ENCODE data around the gene PDE4B.

Gene PDE4B

DNA sequence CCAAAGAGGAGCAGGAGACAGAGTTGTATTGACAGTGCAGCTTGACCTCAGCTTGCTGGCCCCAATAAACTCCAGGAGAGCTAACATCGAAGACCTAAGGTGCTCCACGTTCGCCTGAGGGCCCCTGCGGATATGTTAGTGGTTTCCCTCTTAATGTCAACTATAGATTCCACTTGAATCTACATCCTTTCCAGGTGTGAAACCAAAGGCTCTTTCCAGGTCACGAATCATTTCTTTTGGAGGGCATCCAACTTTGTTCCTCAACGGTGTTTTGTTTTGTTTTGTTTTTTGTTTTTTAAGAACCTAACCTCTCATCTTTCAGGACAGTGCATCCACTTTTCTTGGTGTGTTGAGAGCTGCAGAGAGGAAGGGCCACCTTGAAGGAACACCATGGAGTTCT, 473.7 kb downstream of the PDE4B start:
- Histone ChIP-seq H3K27ac (ENCODE audit: low read depth, low read length) (no peak overlapping the region), H3K36me3 (ENCODE audit: control insufficient read depth, insufficient read depth, low read length) (no peaks in the 10 kb centered on the region), H3K27me3 (ENCODE audit: control insufficient read depth, insufficient read depth, low read length) (no peaks in the 10 kb centered on the region), H3K4me1 (ENCODE audit: control insufficient read depth, insufficient read depth, low read length) (peaks cover 12% of the 10 kb centered on the region), H3K9ac (ENCODE audit: low read length) (no peak overlapping the region), H3K4me3 (ENCODE audit: low read length) (no peak overlapping the region)

DNA sequence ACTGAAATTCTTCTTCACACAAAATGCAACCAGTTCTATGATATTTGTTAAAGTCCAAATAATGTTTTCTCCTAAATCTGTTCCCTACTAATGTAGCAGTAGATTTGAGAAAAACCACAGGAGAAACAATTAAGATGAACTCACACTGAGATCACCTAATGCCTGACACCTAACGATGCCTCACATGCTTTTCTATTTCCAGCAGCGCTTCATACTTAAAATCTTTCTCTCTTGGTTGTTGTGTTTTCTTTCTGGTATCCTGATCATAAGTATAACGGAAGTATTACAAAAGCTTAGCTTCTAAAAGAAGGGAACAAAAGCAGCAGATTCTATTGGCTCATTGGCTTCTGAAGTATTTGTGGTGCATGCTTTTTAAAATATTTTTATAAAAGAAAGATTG, 474.1 kb downstream of the PDE4B start:
- H3K36me3 ChIP-seq (ENCODE audit: control insufficient read depth, insufficient read depth, low read length) = no peaks in the 10 kb centered on the region
- H3K4me1 ChIP-seq (ENCODE audit: control insufficient read depth, insufficient read depth, low read length) = peaks cover 13% of the 10 kb centered on the region
- H3K27ac ChIP-seq (ENCODE audit: low read depth, low read length) = no peak overlapping the region
- no peaks in the 10 kb centered on the region for H3K27me3 ChIP-seq (ENCODE audit: control insufficient read depth, insufficient read depth, low read length)
- H3K9ac ChIP-seq (ENCODE audit: low read length) = no peak overlapping the region
- H3K4me3 ChIP-seq (ENCODE audit: low read length) = no peak overlapping the region

DNA sequence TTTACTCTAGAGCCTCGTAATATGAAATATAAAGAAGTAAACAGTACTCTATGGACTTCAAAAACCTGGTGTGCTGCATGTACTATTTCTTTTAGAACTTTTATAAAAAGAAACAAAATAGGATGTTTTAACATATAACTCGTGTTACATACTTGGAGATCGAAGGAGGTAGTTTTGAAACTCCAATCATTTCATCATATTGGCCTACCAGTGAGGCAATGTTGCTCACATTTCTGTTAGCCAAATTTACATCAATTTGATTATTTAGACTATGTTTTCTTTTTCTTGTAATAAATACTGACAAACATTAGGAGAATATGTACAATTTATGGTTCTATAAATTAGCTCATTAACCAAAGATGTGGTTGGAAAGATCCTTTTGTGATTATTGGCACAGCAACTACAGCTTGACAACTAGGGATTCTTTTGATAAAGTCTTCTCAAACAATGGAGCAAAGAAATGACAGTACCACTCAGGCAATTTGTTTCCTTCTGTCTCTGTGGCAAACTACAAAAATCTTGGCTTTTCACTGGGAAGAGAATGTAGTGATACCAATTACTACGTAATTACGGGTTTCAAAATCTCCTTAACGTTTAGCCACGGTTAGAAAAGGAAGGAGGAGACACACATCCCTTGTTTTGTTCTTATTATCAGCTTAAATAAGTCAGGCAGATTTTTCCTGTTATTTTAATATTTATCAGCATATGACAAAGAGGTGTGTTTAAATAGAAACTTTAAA, 474.7 kb downstream of the PDE4B start:
- H3K9ac ChIP-seq (ENCODE audit: low read length) = no peak overlapping the region

DNA sequence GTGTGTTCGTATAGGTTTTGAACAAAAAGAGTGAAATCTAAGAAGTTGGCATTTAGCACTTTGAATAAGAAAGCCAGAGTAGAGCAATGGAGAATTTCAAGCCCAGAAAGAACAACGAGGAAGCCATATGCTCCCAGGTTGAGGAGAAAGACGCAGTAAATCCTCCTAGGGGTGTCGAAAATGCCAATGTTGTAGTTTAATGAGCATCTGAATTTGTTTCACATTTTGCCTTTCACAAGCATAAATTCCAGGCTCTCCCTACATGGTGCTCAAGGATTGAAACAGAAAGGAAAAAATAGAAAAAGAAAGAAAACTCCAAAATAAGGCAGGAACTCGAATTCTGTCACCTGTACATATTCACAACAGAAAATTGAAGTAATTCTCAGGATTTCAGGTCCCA, 476.5 kb downstream of the PDE4B start:
- Histone ChIP-seq H3K9ac (ENCODE audit: low read length) (no peak overlapping the region), H3K36me3 (ENCODE audit: control insufficient read depth, insufficient read depth, low read length) (no peaks in the 10 kb centered on the region), H3K27ac (ENCODE audit: low read depth, low read length) (no peak overlapping the region), H3K4me1 (ENCODE audit: control insufficient read depth, insufficient read depth, low read length) (peaks cover 18% of the 10 kb centered on the region), H3K27me3 (ENCODE audit: control insufficient read depth, insufficient read depth, low read length) (no peaks in the 10 kb centered on the region), H3K4me3 (ENCODE audit: low read length) (no peak overlapping the region)

More for the DNA sequence above, 474.7 kb downstream of the PDE4B start:
- Histone ChIP-seq H3K27me3 (ENCODE audit: control insufficient read depth, insufficient read depth, low read length) (no peaks in the 10 kb centered on the region), H3K4me1 (ENCODE audit: control insufficient read depth, insufficient read depth, low read length) (peaks cover 16% of the 10 kb centered on the region), H3K27ac (ENCODE audit: low read depth, low read length) (no peak overlapping the region), H3K36me3 (ENCODE audit: control insufficient read depth, insufficient read depth, low read length) (no peaks in the 10 kb centered on the region), H3K4me3 (ENCODE audit: low read length) (no peak overlapping the region)

DNA sequence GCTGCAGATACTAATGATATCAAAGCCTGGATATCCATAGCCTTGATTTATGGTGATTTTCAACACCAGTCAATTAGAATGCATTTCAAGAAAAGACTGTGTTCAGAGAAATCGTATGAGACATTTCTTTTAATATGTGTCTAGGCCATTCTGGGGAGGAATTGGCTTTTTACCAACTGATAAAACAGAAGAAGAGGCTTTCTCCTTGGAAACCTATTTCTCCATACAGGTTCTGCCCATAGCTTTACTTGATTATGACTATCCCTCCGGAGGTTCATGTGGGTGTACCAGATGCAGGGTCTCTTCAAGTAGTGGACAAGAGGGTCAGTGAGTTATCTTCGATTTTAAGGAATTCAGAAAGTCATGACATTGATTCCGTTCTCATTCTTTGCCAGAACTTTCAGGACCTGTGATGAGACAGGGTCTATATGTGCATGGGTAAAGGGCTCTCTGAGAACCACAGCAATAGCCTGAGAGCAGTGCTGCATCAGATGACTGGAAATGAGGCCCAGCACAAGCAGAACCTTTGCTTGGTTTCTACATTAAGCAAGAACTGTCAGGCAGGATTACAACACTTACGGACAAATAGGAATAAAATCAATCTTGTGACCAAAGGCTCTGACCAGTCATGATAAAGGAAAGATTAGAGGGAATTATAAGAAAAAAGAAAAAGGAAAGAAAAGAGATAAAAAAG, 477.6 kb downstream of the PDE4B start:
- H3K4me3 ChIP-seq (ENCODE audit: low read length) = no peak overlapping the region
- H3K4me1 ChIP-seq (ENCODE audit: control insufficient read depth, insufficient read depth, low read length) = peaks cover 18% of the 10 kb centered on the region
- H3K9ac ChIP-seq (ENCODE audit: low read length) = no peak overlapping the region
- no peak overlapping the region for H3K27ac ChIP-seq (ENCODE audit: low read depth, low read length)
- H3K27me3 ChIP-seq (ENCODE audit: control insufficient read depth, insufficient read depth, low read length) = no peaks in the 10 kb centered on the region
- no peaks in the 10 kb centered on the region for H3K36me3 ChIP-seq (ENCODE audit: control insufficient read depth, insufficient read depth, low read length)

DNA sequence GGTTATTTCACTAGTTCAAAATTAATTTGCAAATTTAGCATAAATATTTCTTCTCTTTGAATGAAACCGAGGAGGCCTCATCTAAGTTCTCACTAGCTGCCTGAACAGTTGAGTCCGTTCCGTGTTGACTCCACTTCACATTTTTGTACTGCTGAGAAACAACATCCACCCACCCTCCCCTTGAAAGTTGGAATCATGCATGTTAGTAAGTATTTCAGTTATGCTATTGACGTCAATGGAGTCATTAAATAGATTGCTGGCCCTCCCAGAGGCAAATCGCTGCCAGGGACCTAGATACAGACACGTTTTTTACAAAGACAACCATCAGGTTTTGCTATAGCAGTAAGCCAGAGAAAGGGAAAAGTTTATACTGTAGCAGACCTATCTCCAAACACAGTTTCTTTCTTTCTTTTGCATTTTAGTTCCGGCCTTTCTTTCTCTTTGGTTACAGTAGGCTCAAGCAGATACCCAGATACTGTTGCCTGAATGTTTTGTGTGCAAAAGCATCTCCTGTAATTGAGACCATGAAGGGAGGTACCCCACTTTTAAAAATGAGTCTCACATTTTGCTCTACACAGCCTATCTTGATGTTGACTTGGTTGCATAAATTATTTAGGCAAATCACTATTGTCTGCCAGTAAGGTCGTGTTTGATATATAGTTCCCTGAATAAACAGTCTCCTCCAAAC, 478.7 kb downstream of the PDE4B start:
- no peaks in the 10 kb centered on the region for H3K36me3 ChIP-seq (ENCODE audit: control insufficient read depth, insufficient read depth, low read length)
- H3K9ac ChIP-seq (ENCODE audit: low read length) = peak overlapping the region; percentile 49
- peaks cover 18% of the 10 kb centered on the region for H3K4me1 ChIP-seq (ENCODE audit: control insufficient read depth, insufficient read depth, low read length)
- H3K27me3 ChIP-seq (ENCODE audit: control insufficient read depth, insufficient read depth, low read length) = no peaks in the 10 kb centered on the region
- peak overlapping the region; percentile 38 for H3K4me3 ChIP-seq (ENCODE audit: low read length)
- H3K27ac ChIP-seq (ENCODE audit: low read depth, low read length) = peak overlapping the region; percentile 90

DNA sequence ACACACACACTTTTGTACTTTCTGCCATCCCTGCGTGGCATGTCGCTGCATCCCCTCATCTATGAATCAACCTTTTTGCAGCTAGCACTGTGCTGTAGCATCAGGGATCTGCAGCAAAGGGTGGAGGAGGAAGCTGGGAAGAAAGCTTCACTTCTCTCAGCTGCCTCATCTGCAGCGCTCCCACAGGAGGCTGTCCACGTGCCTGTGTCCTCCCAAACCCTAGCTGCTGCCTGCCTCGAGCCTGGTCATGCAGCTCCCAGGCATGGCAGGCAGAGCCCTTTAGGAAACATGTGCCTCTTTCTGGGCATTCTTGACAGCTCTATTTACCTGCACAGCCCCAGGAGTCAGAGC, 479.2 kb downstream of the PDE4B start:
- Histone ChIP-seq H3K27ac (ENCODE audit: low read depth, low read length) (peak overlapping the region; percentile 90), H3K9ac (ENCODE audit: low read length) (peak overlapping the region; percentile 49), H3K4me3 (ENCODE audit: low read length) (peak overlapping the region; percentile 38), H3K4me1 (ENCODE audit: control insufficient read depth, insufficient read depth, low read length) (peaks cover 18% of the 10 kb centered on the region), H3K36me3 (ENCODE audit: control insufficient read depth, insufficient read depth, low read length) (no peaks in the 10 kb centered on the region), H3K27me3 (ENCODE audit: control insufficient read depth, insufficient read depth, low read length) (no peaks in the 10 kb centered on the region)

DNA sequence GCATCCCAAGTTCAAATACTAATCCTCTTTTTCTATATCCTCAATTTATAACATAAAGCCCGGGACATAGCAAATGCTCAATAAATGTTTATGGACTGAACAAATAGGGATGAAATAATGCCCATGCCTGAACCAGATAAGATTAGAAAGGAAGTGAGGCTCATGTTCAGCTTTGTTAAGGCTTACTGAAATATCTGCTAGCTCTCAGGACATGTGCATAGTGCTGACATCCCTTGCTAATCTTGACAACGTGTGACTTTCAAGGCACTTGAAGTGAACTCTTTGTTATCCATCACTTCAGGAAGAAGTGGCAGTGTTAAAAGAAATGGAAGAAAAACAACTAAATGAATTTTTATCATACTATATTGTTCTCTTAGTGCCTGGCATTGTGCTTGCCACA, 481.0 kb downstream of the PDE4B start:
- Histone ChIP-seq H3K27ac (ENCODE audit: low read depth, low read length) (no peak overlapping the region), H3K4me1 (ENCODE audit: control insufficient read depth, insufficient read depth, low read length) (peaks cover 15% of the 10 kb centered on the region), H3K4me3 (ENCODE audit: low read length) (no peak overlapping the region), H3K36me3 (ENCODE audit: control insufficient read depth, insufficient read depth, low read length) (no peaks in the 10 kb centered on the region), H3K9ac (ENCODE audit: low read length) (no peak overlapping the region), H3K27me3 (ENCODE audit: control insufficient read depth, insufficient read depth, low read length) (no peaks in the 10 kb centered on the region)

DNA sequence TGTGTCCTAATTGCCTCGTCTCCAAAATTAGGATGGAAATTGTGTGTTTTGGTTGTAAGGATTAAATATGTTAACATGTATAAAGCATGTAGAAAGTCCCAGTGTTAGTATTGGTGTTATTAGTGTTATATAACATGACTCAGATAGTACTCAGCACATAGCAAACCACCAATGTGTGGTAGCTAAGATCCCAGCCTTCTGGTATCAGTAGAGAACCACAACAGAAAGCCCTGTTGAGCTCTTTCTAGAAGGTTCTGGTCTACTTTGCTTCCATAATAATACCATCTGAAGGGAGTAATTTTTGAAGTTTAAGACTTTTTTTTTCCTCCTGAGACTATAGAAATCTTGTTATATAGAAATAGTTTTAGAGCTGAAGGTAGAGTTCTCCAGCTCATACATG, 481.9 kb downstream of the PDE4B start:
- Histone ChIP-seq H3K27me3 (ENCODE audit: control insufficient read depth, insufficient read depth, low read length) (no peaks in the 10 kb centered on the region), H3K9ac (ENCODE audit: low read length) (no peak overlapping the region), H3K4me1 (ENCODE audit: control insufficient read depth, insufficient read depth, low read length) (peaks cover 17% of the 10 kb centered on the region), H3K27ac (ENCODE audit: low read depth, low read length) (no peak overlapping the region), H3K4me3 (ENCODE audit: low read length) (no peak overlapping the region), H3K36me3 (ENCODE audit: control insufficient read depth, insufficient read depth, low read length) (no peaks in the 10 kb centered on the region)

DNA sequence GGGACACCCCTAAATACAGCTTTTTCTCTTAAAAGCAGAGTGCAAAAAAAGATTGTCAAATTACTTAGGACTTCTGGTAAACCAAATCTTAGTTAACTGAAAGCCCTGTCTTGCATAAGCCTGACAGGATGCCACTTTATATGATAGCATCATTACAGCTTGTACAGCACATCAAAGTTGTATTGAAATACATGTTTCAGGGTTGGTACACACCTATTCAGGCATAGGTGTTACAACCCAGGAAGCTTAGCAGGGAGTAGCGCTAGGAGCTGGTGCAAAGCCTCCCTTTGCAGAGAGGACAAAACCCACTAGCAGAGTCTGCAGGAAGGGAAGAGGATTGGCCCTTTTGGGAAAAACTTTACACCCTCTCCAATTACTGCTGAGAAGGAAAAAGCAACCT, 482.4 kb downstream of the PDE4B start:
- no peak overlapping the region for H3K4me3 ChIP-seq (ENCODE audit: low read length)
- H3K36me3 ChIP-seq (ENCODE audit: control insufficient read depth, insufficient read depth, low read length) = no peaks in the 10 kb centered on the region
- no peaks in the 10 kb centered on the region for H3K27me3 ChIP-seq (ENCODE audit: control insufficient read depth, insufficient read depth, low read length)
- no peak overlapping the region for H3K9ac ChIP-seq (ENCODE audit: low read length)
- no peak overlapping the region for H3K27ac ChIP-seq (ENCODE audit: low read depth, low read length)
- peaks cover 17% of the 10 kb centered on the region for H3K4me1 ChIP-seq (ENCODE audit: control insufficient read depth, insufficient read depth, low read length)

DNA sequence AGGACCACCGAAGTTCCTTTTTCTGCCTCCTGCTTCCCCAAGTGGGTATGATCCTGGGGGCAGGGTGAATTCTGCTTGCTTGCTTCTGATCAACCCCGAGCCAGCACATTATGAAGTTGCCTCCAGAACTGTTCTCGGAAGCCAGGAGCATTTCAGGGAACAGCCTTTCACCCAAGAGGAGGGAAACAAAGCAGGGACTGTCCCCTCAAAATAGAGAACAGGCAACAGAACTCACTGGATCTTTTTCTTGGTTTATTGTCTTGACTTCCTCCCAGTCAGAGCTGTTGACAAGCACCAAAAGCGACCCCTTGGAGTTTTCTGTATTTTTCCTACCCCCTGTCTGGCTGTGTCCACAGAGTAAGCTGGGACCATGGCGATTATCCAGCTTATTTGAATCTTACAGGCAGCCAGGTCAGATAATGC, 482.9 kb downstream of the PDE4B start:
- no peaks in the 10 kb centered on the region for H3K36me3 ChIP-seq (ENCODE audit: control insufficient read depth, insufficient read depth, low read length)
- peaks cover 17% of the 10 kb centered on the region for H3K4me1 ChIP-seq (ENCODE audit: control insufficient read depth, insufficient read depth, low read length)
- no peak overlapping the region for H3K4me3 ChIP-seq (ENCODE audit: low read length)
- no peaks in the 10 kb centered on the region for H3K27me3 ChIP-seq (ENCODE audit: control insufficient read depth, insufficient read depth, low read length)
- H3K27ac ChIP-seq (ENCODE audit: low read depth, low read length) = no peak overlapping the region
- no peak overlapping the region for H3K9ac ChIP-seq (ENCODE audit: low read length)

DNA sequence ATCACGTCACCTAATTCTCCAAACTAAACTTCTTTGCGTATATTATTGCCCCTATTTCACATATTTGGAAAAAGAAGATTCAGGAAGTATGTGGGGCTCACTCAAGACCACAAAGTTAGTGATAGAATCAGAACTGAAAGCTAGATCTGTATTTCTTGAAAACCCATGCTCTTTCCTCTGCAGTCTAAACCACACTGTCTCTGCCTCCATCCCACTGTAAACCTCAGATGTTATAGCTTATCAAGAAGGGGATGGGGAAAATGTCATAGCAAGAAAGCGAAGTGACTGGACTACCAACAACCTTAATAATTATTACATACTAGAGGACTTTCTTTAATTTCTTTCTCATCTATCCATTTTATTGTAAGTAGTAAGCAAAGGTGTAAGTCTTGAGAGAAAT, 483.5 kb downstream of the PDE4B start:
- Histone ChIP-seq H3K36me3 (ENCODE audit: control insufficient read depth, insufficient read depth, low read length) (no peaks in the 10 kb centered on the region), H3K9ac (ENCODE audit: low read length) (no peak overlapping the region), H3K27me3 (ENCODE audit: control insufficient read depth, insufficient read depth, low read length) (no peaks in the 10 kb centered on the region), H3K4me1 (ENCODE audit: control insufficient read depth, insufficient read depth, low read length) (peaks cover 14% of the 10 kb centered on the region), H3K4me3 (ENCODE audit: low read length) (no peak overlapping the region), H3K27ac (ENCODE audit: low read depth, low read length) (no peak overlapping the region)

Measured in rectal smooth muscle tissue (tissue), 1 donor.